ENCODE measurements around the gene FTCD. TPM values are rescaled to one million over a fixed set of nuclear protein-coding genes. Genes with fewer than 3 reads are reported as not detected.

The FTCD gene
- total RNA-seq, 1 donor from 2014 or later, result 2.3 TPM

DNA sequence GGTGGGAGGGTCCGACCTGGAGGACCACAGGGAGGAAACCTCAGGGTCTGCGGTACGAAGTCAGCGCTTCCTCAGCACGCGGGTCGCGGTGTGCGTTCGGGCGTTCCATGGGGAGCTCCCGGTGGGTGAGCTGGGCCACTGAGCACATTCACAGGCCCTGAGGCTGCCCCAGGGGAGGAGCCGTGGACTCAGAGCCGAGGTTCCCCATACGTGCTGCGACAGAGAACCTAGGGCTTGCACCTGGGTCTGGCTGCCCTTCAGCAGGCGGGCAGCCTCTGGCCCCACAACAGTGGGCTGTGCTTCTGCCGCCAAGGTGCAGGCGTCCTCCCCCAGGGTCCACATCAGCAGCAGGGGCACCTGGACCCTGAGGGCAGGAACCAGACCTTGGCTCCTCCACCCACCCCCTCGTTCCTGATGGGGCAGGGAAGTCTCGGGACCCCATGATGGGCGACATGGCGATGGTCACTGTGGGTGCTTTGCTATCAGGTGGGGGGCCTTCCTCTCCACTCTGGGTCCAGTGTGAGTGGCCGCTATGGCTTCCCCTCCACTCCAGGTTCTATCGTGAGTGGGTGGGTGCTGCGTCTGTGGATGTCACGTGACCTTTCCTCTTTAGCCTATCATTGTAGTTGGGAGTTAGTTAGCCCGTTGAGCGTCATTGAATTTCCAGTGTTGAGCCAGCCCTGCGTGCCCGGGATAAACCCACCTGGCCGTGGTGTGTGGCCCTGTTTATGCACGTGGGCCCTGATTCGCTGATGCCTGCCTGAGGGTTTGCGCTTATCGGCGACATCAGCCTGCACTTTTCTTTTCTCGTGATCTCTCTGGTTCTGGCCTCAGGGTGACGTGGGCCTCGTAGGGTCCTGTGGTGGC, 27.9 kb downstream of the FTCD start:
- Mint-ChIP-seq H3K4me3 (ENCODE audit: unreplicated experiment) (no peak overlapping the region), H3K27ac (ENCODE audit: unreplicated experiment) (no peak overlapping the region), H3K9me3 (ENCODE audit: unreplicated experiment) (no peaks in the 10 kb centered on the region), H3K27me3 (ENCODE audit: unreplicated experiment) (no peaks in the 10 kb centered on the region), H3K4me1 (ENCODE audit: unreplicated experiment) (no peaks in the 10 kb centered on the region), H3K36me3 (ENCODE audit: unreplicated experiment) (peaks cover 15% of the 10 kb centered on the region)
- DNase-seq (ENCODE audit: extremely low spot score, unreplicated experiment), result peak; percentile 81
- TF ChIP-seq, protein P1, sequence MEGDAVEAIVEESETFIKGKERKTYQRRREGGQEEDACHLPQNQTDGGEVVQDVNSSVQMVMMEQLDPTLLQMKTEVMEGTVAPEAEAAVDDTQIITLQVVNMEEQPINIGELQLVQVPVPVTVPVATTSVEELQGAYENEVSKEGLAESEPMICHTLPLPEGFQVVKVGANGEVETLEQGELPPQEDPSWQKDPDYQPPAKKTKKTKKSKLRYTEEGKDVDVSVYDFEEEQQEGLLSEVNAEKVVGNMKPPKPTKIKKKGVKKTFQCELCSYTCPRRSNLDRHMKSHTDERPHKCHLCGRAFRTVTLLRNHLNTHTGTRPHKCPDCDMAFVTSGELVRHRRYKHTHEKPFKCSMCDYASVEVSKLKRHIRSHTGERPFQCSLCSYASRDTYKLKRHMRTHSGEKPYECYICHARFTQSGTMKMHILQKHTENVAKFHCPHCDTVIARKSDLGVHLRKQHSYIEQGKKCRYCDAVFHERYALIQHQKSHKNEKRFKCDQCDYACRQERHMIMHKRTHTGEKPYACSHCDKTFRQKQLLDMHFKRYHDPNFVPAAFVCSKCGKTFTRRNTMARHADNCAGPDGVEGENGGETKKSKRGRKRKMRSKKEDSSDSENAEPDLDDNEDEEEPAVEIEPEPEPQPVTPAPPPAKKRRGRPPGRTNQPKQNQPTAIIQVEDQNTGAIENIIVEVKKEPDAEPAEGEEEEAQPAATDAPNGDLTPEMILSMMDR (IDR thresholded peaks at IDR 0.05), result no peak

DNA sequence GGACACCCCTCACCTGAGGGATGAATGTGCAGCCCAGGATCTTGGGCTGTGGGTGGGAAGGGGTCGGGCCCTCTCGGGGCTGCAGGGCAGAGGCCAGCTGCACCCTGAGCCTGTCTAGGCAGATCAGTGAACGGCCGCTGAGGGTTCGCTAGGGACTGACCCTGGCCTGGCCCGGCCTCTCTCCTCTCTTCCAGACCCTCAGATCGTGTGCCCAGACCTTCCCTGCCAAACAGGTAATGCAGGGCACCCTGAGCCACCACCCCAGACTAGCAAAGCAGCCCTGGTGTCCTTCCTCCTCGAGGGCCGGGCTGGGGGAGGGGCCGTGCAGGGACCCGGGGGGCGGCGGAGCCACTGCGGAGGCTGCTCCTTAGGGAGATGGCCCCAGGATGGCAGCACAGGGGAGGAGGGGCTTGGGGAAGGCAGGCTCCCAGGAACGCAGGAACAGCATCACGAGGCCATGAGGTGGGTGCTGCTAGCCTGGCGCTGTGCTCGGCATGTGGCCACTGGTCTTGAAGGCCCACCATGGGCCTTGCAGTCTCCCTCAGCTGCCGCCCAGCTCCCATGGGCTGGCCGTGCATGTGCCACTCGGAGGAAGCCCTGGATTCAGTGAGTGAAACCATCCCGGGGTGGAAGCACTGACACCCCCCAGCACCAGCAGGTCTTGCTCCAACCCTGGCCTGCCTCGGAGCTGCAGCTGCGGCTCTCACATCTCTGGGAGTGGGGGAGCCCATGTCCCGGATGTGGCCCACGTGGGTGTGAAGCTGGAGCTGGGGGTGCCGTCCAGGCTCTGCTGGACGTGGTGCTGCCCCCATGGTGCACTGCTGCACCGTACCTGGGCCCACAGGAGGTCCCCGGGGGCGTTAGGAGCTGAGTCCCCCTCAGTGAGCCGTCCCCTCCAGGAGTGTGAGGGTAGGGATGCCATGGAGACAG, 28.8 kb downstream of the FTCD start:
- peak; percentile 80 for DNase-seq (ENCODE audit: extremely low spot score, unreplicated experiment)
- no peak overlapping the region for H3K27ac Mint-ChIP-seq (ENCODE audit: unreplicated experiment)
- H3K36me3 Mint-ChIP-seq (ENCODE audit: unreplicated experiment), result peaks cover 20% of the 10 kb centered on the region
- no peaks in the 10 kb centered on the region for H3K4me1 Mint-ChIP-seq (ENCODE audit: unreplicated experiment)
- H3K9me3 Mint-ChIP-seq (ENCODE audit: unreplicated experiment), result no peaks in the 10 kb centered on the region
- TF ChIP-seq, protein P1 (IDR thresholded peaks at IDR 0.05), result no peak
- H3K4me3 Mint-ChIP-seq (ENCODE audit: unreplicated experiment), result no peak overlapping the region
- H3K27me3 Mint-ChIP-seq (ENCODE audit: unreplicated experiment), result no peaks in the 10 kb centered on the region

DNA sequence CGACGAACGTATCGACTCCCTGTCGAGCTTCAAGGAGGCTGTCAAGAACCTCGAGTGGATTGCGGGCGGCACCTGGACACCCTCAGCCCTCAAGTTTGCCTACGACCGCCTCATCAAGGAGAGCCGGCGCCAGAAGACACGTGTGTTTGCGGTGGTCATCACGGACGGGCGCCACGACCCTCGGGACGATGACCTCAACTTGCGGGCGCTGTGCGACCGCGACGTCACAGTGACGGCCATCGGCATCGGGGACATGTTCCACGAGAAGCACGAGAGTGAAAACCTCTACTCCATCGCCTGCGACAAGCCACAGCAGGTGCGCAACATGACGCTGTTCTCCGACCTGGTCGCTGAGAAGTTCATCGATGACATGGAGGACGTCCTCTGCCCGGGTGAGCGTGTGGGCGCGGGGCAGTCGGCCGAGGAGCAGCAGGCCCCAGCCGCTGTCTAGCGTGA, 29.5 kb downstream of the FTCD start:
- Mint-ChIP-seq H3K27ac (ENCODE audit: unreplicated experiment) (no peak overlapping the region), H3K4me3 (ENCODE audit: unreplicated experiment) (no peak overlapping the region), H3K27me3 (ENCODE audit: unreplicated experiment) (no peaks in the 10 kb centered on the region), H3K4me1 (ENCODE audit: unreplicated experiment) (no peaks in the 10 kb centered on the region), H3K9me3 (ENCODE audit: unreplicated experiment) (no peaks in the 10 kb centered on the region), H3K36me3 (ENCODE audit: unreplicated experiment) (peaks cover 23% of the 10 kb centered on the region)
- TF ChIP-seq, protein P1 (IDR thresholded peaks at IDR 0.05), result no peak
- peak; percentile 81 for DNase-seq (ENCODE audit: extremely low spot score, unreplicated experiment)

DNA sequence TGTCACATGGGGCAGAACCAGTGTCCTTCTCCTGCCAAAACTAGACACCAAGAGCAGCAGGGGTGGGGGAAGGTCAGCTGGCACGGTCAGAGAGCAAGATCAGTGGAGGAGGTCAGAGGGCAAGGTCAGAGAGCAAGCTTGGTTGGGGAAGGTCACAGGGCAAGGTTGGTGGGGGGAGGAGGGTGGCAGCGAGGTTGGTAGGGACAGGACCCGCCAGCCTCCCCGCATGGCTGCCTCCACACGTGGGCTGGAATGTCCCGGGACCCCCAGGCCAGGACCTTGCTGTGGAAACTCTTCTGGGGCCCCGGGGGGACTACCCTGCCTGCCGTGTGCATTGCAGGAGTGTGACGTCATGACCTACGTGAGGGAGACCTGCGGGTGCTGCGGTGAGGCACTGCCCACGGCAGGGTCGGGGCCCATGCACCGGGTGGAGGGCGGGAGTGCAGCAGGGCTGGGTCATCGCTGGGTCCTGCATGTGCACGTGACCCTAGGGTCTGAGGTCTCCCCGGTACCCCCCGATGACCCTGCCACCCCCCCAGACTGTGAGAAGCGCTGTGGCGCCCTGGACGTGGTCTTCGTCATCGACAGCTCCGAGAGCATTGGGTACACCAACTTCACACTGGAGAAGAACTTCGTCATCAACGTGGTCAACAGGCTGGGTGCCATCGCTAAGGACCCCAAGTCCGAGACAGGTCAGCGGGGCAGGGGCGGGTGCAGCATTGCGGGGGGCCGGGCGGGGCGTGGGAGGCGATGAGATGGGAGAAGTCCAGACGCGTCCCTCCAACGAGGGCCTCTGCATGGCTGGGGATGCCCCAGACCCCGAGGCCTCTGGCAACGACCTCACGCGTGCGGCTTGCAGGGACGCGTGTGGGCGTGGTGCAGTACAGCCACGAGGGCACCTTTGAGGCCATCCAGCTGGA, 30.2 kb downstream of the FTCD start:
- no peaks in the 10 kb centered on the region for H3K27me3 Mint-ChIP-seq (ENCODE audit: unreplicated experiment)
- DNase-seq (ENCODE audit: extremely low spot score, unreplicated experiment), result peak; percentile 83
- H3K4me1 Mint-ChIP-seq (ENCODE audit: unreplicated experiment), result no peaks in the 10 kb centered on the region
- H3K9me3 Mint-ChIP-seq (ENCODE audit: unreplicated experiment), result no peaks in the 10 kb centered on the region
- H3K36me3 Mint-ChIP-seq (ENCODE audit: unreplicated experiment), result peaks cover 23% of the 10 kb centered on the region
- no peak overlapping the region for H3K27ac Mint-ChIP-seq (ENCODE audit: unreplicated experiment)
- TF ChIP-seq, protein P1 (IDR thresholded peaks at IDR 0.05), result no peak
- no peak overlapping the region for H3K4me3 Mint-ChIP-seq (ENCODE audit: unreplicated experiment)

Measured in osteocyte (in vitro differentiated cells).